HCT116 (cell line): ENCODE data around the gene SFXN5.
A peak's percentile ranks its signal among the peaks of the same experiment; 100 is the strongest.

Experiments
- CEBPB ChIP-seq: IDR thresholded peaks from 2 replicates; pipeline ENCODE4 v1.6.1; 2012; ENCODE audit warnings: low read depth
- CTCF ChIP-seq, 3 experiments: fragments of 200-600 bp in 1 of 3; sonication (generic) in 1 of 3; IDR thresholded peaks in 2 of 3; conservative IDR thresholded peaks in 1 of 3; 2 replicates each; pipeline ENCODE4 v1.5.1; 2012 to 2017; ENCODE audit warnings: low read depth in 2 of 3, low read length in 2 of 3, antibody characterized with exemption in 1 of 3, borderline replicate concordance in 1 of 3, control low read depth in 1 of 3, mild to moderate bottlenecking in 1 of 3, mixed read lengths in 1 of 3, mixed run types in 1 of 3, moderate library complexity in 1 of 3; ENCODE audit not compliant: insufficient read depth in 1 of 3
- EGR1 ChIP-seq: IDR thresholded peaks from 2 replicates; pipeline ENCODE4 v1.6.1; 2012; ENCODE audit warnings: low read depth
- ELF1 ChIP-seq: IDR thresholded peaks from 2 replicates; pipeline ENCODE4 v1.6.1; 2012; ENCODE audit warnings: low read depth, borderline replicate concordance
- EZH2 ChIP-seq: fragments of 200-600 bp; sonication (generic); IDR thresholded peaks from 2 replicates; pipeline ENCODE4 v1.6.1; 2017; ENCODE audit warnings: antibody characterized with exemption, mixed run types
- EZH2phosphoT487 ChIP-seq: fragments of 200-600 bp; IDR thresholded peaks from 2 replicates; pipeline ENCODE4 v1.6.1; 2018; ENCODE audit warnings: antibody characterized with exemption, borderline replicate concordance
- POLR2A ChIP-seq: IDR thresholded peaks from 2 replicates; pipeline ENCODE4 v1.7.0; 2011; ENCODE audit warnings: borderline replicate concordance; ENCODE audit not compliant: insufficient read depth, insufficient read length; ENCODE audit errors: extremely low read depth
- REST ChIP-seq: IDR thresholded peaks from 2 replicates; pipeline ENCODE4 v1.6.1; 2012; ENCODE audit warnings: low read depth
- SIN3A ChIP-seq: IDR thresholded peaks from 2 replicates; pipeline ENCODE4 v1.6.1; 2012; ENCODE audit warnings: low read depth
- SRF ChIP-seq: IDR thresholded peaks from 2 replicates; pipeline ENCODE4 v1.6.1; 2012; ENCODE audit warnings: low read depth
- YY1 ChIP-seq: IDR thresholded peaks from 2 replicates; pipeline ENCODE4 v1.6.1; 2011; ENCODE audit warnings: low read length, low read depth, moderate library complexity, mild to moderate bottlenecking; ENCODE audit not compliant: insufficient replicate concordance; ENCODE audit errors: extremely low read depth
- TF ChIP-seq, protein P1 (sequence below): IDR thresholded peaks from 2 replicates; pipeline ENCODE4 v1.6.1; 2012

GRCh38 chr2:72993147-72993932 is 78.2 kb downstream of the SFXN5 start:
- peak; percentile 65 to 81 (median 66) for TF ChIP-seq CTCF (IDR thresholded peaks at IDR 0.05 in 2 of 3, conservative IDR thresholded peaks at IDR 0.05 in 1 of 3; ENCODE audit: borderline replicate concordance in 1 of 3, insufficient read depth in 1 of 3, low read depth in 2 of 3, low read length in 2 of 3)
- no peak for TF ChIP-seq SRF
- TF ChIP-seq EGR1, result no peak
- no peak for TF ChIP-seq YY1
- TF ChIP-seq EZH2phosphoT487, result no peak
- TF ChIP-seq SIN3A, result no peak
- TF ChIP-seq, protein P1, sequence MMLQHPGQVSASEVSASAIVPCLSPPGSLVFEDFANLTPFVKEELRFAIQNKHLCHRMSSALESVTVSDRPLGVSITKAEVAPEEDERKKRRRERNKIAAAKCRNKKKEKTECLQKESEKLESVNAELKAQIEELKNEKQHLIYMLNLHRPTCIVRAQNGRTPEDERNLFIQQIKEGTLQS, result no peak
- no peak for TF ChIP-seq POLR2A
- no peak for TF ChIP-seq EZH2
- TF ChIP-seq REST, result no peak
- TF ChIP-seq CEBPB, result no peak
- no peak for TF ChIP-seq ELF1
